HG03045 (cell line): ENCODE measurements around the gene CLEC16A.

ENCODE experiments used
- ATAC-seq: cut with Tn5 transposase; IDR thresholded peaks from one replicate; pipeline ENCODE4 v1.9.1; 2021; ENCODE audit warnings: mild to moderate bottlenecking, moderate library complexity; ENCODE audit not compliant: unreplicated experiment

CLEC16A gene

DNA sequence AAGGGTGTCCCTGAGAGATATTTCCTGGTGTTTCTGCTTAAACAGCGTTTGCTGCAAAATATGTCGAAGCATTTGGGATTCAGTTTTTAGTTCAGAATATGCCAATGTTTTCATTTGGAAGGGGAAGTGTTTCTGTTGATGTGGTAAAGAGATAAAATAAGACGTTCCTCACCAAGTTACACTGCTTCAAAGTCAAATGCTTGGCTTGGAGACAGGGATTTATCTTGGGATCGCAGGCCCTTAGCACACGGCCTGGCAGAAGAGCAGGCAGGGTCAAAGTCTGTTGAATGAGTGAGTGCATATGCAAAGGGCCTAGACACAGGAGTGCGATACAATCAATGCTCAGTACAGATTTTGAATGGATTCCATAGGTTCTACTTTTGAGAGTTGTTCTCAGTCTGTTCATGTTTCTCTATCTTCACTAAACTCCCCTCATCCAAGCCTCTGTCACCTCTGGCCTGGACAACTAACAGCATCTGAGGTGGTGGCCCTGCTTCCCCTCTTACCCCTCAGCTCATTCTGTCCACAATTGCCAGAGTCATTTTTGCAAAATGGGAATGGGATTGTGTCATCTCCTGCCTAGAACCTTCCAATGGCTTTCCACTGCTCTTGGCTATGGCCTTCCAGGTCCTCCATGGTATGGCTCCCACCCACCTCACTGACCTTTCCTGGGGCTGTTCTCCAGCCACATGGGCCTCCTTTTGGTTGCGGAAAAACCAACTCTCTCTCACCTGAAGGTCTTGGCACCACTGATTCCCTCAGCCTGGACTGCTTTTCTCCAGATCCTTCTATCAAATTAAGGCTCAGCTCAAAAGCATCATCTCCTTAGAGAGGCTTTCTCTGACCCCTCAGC is 5.3 kb upstream of the CLEC16A start:
- no peak for ATAC-seq

DNA sequence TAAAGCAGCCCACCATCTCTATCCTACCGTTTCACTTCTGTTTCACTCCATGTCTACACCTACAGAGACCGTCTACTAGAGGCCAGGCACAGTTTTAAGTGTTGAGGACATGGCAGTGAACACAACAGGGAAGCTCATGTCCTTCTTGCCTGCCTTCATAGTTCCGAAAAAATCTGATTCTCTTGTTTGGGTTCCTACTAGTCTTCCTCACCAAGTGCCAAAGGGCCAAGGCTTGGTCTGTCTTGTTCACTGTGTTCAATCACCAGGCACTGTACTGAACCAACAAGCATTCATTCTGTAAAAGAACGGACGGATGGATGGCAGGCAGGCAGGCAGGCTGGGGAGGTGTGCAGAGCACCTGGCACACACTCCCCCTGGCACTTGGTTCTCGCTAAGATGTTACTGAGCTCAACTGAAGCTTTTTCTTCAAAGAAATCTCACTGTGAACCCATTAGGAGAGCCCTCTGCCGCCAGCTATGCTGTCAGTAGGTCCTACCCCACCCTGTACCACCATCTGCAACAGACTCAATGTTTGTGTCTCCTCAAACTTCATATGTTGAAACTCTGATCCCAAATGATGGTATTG is 4.6 kb upstream of the CLEC16A start:
- no peak for ATAC-seq

DNA sequence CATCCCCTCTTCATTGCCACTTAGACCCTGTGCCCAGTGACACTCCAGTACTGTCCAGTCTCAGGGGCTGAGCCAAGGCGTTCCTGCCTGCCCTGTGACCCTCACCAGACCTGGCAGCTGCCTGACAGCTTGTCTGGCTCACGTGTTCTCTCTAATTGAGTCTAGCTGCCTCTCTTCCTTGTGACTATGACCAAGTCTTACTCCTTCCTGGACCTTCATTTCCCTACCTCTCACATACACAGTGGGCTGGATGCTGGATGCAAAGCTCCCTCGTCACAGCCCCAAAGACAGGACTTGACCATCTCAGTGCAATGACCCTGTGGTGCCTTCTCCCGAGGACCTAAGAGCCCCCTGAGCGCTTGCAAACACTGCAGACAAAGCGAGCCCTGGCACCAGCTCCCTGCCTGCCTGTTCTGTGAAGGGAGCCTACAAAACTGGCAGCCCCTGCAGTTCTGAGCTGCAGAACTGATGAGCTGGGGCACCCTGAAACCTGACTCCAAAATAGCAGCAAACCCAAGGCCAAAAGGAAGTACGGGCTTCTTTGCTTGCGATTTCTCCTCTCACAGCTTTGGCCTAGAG is 3.8 kb upstream of the CLEC16A start:
- no peak for ATAC-seq

DNA sequence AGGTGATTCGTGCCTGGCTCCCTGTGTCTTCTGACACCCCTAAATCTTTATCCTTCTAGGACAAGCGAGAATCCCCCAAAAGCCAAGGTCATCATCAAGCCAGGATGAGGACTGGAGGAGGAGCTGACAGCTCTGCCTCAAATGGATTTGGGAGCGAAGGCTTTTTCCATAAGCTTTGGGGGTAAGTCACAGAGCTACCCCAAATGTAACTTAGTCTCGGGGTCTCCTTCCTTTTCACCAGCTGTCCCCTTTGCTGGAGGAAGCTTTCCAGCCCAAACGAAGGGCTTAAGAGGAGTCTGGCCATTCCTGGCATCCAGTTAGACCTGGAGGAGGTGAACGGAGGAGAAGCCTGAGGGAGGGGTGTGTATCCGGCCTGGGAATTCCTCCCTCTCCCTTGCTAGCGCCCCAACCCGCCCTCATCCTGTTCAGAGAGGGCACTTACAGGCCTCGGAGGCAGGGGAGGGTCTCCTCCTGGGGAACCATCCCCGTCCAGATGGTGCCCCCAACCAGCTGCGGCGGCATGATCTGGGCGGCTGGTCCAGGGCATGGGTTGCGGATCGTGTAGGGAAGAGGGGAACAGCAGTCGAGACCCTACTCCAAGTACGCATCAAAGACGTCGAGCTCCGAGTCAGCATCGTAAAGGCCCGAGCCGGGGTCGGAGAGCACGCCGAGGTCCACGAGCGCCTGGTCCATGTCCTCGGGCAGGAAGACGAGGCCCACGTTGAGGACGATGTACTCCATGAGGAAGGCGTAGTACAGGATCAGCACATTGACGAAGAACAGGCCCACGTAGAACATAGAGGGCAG is 3.0 kb upstream of the CLEC16A start:
- ATAC-seq, result no peak

DNA sequence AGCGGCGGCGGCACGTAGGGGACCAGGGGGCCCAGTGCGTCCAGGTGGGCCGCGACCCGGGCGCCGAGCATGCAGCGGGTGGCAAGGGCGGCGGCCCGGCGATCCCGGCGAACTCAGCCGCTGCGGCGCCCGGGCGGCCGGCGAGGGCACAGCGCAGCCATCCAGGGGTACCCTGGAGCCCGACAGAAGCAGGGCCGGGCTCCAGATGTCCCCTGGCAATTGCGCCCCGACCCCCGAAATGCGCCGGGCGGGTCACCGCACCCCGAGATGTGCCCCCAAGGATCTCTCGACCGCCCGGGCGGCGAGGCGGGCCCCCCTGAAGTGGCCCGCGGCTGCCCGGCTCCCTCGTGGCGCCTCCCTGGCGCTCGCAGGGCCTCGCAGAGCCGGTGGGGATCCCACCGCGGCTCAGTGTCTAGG is 2.4 kb upstream of the CLEC16A start:
- ATAC-seq, result peak; percentile 1

DNA sequence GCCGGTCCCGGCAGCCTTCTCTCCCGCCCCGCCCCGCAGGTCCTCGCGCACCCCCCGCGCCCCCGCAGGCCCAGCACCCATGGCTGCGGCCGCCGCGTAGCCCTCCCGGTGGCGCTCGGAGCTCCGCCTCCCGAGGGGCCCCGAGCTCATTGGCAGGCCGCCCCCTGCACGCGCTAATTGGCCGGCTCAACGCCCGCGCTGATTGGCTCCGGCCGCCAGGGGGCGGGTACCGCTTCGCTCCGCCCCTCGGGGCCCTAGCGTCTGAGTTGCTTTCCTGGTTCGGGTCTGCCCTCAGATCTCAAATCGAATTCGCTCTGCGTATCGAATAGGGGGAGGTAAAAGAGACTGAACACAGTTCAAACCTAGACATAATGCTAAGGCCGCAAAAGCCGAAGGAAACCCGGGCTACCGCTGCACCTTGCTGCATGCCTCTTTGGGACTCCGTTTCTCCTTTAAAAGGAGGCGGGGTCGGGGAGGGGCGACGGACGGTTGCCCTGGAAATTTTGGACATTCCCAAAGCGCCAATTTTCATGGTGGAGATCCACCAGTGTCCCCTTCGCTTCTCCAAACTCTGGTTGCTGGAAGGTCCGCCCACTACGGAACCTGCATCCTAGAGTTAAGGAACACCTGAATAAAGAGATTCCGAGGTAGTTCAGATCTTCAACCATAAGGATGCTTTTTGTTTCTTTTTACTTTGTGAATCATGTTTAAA is 1.9 kb upstream of the CLEC16A start, which contains the start of gene DEXI:
DEXI (minus strand) TSS at position 117 of the 712 bp plus-strand sequence. CDS start 463 bp downstream, outside the sequence.
- ATAC-seq, result peak; percentile 68

DNA sequence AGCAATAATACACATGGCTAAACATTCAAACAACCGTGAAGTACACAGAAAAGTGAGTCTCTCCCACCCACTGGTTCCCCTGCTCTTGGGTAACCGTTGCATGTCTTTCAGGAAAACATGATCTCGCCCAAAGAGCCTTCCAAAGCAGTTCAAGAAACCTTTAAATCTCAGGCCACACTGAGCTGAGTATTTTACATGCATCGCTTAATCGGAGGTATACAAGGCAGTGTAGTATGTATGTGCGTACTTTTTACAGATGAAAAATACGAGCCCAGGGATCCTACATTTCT is 1.4 kb upstream of the CLEC16A start:
- ATAC-seq, result no peak

DNA sequence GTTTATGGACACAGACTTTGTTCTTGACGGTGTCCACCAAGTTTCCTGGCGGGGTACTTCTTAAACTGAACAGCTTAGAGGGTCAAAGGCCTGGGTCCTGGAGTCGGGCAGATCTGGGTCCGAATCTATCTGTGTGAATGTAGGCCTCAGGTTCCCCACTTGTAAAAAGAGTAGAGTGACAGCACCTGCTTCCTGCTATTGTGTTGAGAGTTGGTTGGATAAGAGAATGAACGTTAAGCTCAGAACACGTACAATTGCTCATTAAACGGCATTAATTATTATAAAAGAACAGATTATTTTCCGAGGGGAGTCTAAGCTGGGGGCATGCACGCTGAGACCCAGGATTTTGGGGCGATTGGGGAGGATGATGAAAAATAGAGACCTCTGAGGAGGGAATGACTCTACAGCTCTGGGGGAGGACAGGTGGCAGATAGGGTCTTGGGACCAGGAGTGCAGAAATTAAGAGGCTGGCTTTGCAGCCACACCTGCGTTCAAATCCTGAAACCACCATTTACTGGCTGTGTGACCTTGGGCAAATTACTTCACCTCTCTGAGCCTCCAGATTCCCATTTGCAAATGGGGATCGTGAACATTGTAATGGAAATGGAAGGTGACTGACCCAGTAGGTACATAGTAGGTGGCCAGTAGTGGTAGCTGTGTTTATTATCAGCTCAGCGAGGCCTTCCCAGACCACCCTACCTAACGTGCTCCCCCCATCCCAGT is 862 bp downstream of the CLEC16A start:
- no peak for ATAC-seq

DNA sequence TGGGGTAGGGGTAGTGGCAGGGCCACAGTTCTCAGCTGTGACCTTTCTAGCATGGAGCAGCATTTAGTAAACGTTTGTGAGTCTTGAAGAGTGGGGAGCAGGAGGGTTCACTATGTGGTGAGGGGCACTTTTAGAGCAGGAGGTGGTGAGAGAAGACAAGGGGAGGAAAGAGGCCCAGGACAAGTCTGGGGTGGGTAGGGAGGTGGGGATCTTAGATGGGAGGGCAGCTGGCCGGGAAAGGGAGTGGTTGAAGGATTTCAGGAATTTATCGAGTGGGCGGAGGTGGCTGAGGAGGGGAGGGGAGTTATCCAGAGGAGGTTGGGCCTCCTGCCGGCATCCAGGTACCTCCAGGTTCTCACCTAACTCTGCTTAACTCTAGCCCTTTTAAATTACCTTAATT is 1.9 kb downstream of the CLEC16A start:
- ATAC-seq, result no peak

DNA sequence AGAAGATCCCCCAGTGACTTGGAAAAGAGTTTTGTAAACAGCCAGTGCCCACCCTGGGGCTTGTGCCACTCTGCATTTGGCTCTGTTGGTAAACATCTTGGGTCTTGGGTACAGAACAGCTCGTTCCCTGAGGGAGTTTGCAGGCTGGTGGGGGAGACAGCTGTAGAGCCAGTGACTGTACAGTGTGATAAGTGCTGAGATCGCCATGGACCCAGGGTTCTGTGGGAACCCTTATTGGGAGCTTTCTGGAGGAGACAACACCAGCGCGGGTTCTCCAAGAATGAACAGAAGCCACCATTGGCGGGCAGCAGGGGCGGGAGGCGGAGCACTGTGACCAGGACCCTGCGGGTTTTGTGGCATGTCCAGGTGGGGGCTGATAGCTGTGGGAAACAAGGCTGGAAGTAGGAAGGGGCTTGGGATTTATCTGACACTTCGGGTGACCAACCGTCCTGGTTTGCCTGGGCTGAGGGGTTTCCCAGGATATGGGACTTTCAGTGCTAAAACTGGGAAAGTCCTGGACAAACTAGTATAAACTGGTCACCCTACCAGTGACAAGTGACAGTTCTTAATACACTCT is 2.9 kb downstream of the CLEC16A start:
- ATAC-seq, result no peak

DNA sequence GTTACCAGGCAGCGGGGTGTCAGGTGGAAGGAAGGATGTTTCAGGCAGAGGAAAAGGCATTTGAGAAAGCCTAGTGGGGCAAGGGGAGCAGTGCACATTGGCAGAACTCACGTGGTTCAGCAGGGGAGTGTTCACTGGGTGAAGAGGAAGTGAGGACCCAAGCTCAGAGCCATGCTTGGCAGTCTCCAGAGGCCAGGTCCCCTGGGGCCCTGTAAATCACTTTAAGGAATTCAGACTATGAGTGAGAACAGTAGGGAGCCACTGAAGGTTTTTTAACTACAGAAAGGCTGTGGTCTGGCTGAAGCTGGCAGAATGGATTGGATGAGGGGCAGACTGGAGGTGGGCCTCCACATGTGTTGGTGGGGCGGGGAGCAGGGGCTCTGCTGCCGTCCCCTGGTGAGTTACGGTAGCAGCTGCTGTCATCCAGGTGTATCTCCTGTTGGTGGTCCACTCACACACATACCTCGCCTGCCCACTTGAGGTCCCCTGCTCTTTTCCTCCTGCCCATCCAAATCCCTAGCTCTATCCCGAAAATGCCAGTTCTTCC is 5.1 kb downstream of the CLEC16A start:
- no peak for ATAC-seq

DNA sequence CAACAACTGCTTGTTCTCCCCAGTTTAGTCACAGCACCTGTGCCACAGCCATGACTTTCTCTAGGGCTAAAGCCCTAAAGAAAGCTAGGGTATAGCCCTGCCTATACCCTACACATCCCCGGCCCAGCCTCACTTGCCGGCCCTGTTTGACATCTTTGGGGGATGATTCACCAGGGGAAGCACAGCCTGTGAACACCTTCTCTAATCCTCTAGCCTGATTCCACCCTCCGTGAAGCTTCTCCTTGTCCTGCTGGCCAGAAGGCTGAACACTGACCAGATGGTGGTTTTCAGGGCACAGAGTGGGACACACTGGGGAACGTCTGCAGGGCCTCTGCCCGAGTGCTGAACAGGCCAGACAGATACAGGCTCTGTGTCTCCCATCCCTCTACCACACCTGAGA is 6.0 kb downstream of the CLEC16A start:
- ATAC-seq, result no peak

DNA sequence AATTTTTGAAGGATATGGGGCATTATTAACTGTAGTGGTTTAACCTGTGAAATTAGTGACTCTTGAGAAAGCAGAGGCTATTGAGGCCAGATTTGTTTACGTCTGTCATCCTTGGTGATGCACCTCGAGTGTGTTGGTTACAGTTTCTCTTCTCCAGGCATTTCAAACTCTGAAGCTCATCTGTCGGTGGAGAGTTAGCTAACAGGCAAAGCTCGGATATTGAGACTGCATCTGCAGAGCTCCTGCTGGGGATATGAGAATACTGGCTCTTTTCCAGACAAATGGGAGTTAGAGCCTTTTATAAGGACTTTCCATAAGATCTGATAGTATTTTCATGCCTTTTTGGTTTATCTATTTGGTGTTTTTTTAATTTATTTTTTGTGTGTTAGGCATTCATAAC is 6.7 kb downstream of the CLEC16A start:
- ATAC-seq, result no peak

DNA sequence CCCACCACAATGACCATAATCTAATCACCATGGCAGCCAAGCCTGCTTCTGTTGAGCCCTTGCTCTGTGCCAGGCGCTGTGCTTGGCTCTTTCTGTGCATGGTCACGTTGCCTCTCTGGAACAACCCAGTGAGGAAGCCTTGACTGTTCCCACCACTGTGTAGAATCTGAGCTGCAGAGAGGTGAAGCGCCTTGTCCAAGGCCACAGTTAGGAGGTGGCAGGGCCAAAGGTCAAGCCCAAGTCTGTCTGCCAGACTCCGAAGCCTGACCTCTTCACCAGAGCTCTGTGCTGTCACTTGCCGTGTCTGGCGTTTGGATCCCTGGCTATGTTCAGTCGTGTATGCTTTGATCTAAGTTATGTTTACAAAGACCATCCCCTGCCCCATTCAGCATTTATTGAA is 10.5 kb downstream of the CLEC16A start:
- ATAC-seq, result no peak

DNA sequence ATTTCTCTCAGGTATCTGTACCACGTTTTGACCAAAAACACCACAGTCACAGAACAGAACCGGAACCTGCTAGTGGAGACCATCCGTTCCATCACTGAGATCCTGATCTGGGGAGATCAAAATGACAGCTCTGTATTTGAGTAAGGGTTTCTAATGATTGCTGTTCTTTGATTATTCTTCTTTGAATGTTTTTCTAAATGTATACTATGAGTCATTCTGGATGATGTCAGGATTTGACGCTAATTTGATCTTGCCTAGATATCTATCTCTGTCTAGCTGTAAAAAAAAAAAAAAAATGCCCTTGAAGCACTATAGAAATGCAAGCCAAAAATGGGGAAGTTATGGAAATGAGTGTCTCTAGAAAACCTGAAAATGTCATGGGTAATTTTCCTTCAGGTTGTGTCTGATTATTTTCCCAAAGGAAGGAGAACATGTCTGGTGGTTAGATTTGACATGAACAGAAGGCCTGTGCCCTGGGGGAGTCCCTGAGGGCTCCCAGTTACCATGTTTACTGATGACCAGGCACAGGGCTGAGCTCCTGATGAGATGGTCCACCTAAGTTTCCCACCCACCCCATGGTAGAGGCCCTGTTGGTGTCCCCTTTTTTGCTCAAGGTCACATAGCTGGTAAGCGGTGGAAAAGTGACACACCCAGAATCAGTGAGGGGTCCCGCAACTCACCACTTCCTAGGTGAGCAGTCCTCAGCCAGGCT is 13.6 kb downstream of the CLEC16A start:
- ATAC-seq, result no peak

DNA sequence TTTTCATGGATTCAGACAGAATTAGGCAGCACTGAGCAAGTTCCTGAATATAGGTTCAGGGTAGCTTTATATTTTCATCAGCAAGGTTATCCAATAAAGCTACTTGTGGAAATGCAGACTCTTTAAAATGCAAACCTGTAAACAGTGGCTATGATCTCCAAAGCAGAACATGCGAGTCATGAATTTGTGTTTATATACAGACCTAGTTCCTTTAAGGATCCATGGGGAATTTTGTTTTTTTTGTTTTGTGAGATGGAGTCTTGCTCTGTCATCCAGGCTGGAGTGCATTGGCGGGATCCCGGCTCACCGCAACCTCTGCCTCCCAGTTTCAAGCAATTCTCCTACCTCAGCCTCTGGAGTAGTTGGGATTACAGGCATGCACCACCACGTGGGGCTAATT is 14.8 kb downstream of the CLEC16A start:
- no peak for ATAC-seq

DNA sequence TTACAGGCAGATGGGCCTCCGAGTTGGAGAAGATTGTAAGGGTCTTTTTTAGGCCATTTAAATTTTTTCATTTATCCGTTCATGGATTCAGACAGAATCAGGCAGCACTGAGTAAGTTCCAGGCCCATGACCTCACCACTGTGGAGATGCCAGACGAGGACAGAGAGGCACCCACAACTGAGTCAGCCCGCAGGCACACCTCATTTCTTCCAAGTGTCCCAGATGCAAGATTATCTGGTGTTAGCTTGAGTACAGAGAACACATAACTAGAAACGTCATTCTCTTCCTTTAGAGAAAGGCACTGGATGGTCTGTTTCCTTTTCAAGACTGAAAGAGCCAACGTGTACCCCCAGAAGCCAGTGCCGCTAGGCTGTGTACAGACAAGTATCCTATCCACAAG is 16.9 kb downstream of the CLEC16A start:
- ATAC-seq, result no peak

DNA sequence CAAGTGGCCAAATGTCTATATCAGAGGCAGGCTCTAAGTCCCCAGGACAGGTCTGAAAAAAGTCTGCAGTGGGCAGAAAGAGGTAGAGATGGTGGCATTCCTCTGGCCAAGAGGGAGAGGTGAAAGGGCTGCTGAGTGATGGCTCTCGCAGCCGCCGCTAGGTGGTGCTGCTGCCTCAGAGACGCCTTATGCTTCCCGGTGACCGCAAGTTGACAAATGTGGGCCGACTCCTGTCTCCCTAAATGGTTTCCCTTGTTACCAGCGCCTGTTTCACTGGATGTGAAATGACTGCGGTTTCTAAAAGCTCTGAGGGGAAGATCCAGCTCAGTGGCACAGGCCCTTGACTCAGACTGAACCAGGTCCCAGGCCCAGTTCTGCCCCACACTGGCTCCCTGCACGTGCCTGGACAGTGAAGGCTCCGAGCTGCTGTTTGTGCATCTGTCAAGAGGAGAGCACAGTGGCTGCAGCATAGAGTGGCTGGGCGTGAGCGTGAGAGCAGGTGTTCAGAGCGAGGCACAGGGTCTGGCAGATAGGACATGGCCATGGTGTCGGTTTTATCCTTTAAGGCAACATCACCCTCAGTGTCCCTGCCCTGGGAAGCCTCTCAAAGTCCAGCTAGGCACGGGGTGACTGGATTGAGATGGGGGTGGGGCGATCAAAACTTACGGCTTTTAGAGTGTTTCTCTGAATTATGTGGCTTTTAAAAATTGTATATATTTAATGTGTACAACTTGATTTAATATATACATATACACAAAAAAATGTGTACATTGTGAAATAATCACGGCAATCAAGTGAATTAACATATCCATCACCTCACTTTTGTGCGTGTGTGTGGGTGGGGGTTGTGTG is 19.9 kb downstream of the CLEC16A start:
- ATAC-seq, result peak; percentile 55
